Stimulated activated CD4-positive, alpha-beta T cell treated with anti-CD3 and anti-CD28 coated beads, Interleukin-12 subunit alpha, Interleukin-12 subunit beta, amount 100 ng/mL, for 24 hours (primary cell): ENCODE measurements around the gene PLA2G2F.

Experiments used
- DNase-seq, 2 experiments: peaks; one replicate each; pipeline ENCODE4 v3.0.0-alpha.2; 2020; ENCODE audit warnings: low read depth in 2 of 2

The PLA2G2F gene, protein sequence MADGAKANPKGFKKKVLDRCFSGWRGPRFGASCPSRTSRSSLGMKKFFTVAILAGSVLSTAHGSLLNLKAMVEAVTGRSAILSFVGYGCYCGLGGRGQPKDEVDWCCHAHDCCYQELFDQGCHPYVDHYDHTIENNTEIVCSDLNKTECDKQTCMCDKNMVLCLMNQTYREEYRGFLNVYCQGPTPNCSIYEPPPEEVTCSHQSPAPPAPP

DNA sequence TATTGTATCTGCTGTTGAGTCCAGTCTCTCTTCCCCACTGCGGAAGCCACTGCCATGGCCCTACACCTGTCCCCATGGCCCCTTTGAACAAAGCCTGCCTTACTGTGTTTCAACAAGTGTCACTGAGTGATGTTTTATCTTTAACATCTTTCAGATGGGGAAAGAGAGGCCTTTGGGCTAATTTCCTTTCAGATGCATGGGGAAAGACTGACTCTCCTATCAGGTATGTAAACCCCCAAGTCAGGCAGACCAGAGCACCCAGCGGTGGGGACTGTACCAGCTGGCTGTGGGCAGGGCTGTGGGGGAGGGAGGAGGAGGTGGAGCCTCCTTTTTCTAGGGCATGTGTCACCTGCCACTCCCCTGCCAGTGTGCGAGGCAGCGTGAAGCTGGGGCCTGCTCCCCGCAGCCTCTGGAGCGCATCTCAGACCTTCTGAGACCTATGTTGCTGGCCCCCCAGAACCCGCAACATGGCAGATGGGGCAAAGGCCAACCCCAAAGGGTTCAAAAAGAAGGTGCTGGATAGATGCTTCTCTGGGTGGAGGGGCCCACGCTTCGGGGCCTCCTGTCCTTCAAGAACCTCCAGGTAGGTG lies at the start of gene PLA2G2F:
Gene PLA2G2F (plus strand): TSS at position 363 of the 590 bp plus-strand sequence. CDS start 105 bp downstream, at position 468.
- DNase-seq, result no peak

DNA sequence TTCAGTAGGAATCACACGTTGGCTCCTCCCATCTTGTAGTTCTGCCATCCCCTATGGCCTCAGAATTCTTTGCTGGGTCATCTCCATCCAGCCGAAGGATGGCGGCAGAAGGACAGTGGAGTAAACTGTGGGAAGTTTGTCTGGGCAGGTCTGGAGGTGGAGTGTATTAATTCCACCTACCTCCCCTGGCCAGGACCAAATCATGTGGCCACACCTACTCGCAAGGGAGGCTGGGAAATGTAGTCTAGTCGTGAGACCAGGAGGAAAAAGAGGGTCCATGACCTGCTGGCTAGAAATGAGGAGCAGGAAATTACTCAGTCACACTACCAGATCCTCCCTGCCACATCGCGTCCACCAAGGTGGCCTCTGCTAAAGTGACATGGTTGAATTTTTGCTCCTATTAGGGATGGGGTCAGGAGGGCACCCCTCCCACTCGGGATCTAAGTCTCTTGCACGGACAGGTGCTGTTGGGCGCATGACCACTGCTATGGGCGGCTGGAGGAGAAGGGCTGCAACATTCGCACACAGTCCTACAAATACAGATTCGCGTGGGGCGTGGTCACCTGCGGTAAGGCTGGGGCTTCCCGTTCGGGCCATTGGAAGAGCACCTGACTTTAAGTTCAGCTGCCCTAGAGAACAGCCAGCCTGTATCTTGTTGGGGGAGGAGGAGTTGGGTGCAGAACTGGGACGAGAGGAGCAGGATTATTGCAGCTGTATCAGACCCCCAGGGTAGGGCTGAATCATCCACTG lies 49.6 kb upstream of the PLA2G2F start:
- no peak for DNase-seq

DNA sequence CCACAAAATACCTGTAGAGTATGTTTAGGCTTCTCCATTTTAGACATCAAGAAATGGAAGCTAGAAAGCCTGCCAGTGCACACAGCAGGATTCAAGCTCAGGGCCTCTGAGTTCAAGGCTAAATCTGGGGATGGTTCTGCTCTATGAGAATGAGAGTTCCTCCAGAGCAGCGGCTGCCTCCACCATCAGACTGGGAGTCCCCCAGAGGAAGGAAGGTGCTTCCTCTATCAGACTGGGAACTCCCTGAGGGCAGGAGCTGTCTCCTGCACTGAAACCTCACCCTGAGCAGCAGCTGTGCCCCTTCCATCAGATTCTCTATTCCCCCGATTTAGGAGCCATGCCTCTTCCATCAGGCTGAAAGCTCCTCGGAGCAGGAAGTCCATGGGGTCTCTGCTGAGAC lies 49.0 kb upstream of the PLA2G2F start:
- DNase-seq, result no peak

DNA sequence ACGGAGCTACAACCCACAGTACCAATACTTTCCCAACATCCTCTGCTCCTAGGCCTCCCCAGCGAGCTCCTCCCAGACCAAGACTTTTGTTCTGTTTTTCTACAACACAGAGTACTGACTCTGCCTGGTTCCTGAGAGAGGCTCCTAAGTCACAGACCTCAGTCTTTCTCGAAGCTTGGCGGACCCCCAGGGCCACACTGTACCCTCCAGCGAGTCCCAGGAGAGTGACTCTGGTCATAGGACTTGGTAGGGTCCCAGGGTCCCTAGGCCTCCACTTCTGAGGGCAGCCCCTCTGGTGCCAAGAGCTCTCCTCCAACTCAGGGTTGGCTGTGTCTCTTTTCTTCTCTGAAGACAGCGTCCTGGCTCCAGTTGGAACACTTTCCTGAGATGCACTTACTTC lies 48.5 kb upstream of the PLA2G2F start:
- no peak for DNase-seq

DNA sequence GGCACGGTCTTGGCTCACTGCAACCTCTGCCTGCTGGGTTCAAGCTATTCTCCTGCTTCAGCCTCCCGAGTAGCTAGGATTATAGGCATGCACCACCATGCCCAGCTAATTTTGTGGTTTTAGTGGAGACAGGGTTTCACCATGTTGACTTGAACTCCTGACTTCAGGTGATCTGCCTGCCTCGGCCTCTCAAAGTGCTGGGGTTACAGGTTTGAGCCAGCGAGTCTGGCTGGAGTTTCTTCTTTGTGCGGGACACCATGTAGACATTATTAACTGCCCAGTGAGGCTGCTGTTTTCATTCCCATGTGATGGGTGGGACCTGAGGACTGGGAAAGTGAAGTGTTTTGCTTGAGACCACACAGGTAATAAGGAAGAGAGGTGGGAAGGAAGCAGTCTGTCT lies 45.8 kb upstream of the PLA2G2F start:
- DNase-seq, result no peak

DNA sequence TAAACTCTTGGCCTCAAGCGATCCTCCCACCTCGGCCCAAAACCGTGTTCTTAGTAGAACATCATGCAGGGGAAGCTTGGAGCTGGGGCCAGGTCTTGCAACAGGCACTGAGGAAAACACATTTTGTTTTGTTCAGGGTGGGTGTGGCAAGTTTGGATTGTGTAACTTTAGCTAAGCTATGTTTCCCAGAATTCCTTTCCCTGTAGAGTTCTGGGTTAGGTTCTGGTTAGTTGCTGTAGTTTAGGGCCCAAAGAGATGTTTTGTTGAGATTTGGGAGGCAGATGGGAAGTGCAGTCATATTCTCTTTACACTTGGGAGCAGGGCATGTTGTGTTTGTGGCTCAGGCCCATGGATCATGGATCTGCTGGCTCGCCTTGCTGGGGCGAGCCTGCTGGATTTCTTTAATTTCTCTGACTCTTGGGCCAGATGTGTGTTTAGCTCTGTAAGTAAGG lies 45.2 kb upstream of the PLA2G2F start:
- no peak for DNase-seq

DNA sequence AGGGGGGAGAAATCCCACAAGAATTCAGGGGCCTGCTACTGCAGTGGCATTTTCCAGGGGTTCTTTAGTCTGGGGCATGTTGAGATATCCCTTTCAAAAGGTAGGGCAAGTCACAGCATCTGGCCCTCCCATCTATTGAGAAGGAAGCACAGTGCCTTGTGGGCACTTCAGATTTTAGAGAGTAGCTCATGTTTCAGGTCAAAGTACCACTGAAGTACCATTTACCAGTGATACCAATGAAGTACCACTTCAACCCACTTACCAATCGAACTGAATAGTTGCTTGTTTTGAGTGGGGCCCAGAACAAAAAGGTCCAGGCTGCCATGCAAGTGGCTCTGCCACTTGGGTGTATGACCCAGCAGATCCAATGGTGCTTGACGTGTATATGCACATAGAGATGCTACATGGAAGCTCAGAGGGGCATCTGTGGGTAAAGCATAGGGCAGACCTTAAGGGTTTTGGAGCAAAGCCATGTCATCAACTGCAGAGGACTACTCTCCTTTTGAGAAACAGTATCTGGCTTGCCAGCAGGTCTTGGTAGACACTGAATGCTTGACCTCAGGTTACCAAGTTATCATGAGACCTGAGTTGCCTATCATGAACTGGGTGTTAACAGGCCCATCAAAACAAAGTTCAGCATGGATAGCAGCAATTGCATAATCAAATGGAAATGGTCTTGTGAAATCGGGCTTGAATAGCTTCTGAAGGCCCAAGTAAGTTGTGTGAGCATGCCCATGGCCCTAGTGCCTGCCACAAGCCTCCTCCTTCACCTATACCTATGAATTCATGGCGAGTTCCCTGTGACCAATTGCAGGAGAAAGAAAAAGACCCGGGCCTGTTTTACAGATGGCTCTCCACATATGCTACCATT lies 43.3 kb upstream of the PLA2G2F start:
- no peak for DNase-seq

DNA sequence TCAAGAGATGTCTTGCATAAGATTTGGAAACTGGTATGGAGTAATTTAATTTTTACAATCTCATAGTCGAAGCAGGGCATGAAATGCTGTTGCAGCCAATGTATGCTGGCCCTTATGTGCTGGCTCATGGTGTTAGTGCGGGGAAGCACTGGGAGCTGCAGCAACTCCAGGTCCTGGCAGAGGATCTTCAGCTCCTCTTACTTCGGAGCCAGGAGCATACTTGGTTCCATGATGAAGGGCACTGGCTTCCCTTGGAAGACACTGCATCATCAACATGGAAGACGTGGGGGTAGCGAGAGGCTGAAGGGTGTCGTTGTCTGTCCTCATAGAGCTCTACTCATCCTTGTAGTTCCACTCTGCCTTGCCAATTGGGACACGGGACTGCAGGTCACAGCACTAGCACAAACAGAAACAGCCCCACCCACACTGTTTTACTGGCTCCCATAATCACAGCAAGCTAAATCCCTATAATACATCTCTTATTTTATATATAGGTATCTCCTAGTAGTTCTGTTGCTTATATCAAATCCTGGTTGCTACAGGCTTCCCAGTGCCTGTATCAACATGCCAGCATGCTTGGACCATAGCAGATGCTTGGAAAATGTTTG lies 42.2 kb upstream of the PLA2G2F start:
- no peak for DNase-seq

DNA sequence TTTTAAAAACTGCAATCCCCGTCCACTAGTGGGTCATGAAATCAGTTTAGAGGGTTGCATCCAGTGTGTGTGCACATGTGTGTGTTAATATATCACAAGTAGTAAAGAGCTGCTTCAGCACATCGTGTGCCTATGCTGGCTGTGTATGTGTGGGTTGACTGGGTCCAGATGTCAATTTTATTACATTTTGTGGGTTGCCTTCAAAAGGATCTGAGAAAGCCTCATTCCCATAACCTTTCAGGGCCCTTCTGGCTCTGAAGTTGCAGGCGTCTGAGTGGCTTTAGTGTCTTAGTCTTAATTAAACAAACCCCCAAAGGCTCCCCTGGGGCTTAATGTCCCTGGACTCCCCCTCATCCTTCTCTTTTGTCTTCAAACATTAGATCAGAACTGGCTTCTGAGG lies 39.6 kb upstream of the PLA2G2F start:
- DNase-seq, result no peak

DNA sequence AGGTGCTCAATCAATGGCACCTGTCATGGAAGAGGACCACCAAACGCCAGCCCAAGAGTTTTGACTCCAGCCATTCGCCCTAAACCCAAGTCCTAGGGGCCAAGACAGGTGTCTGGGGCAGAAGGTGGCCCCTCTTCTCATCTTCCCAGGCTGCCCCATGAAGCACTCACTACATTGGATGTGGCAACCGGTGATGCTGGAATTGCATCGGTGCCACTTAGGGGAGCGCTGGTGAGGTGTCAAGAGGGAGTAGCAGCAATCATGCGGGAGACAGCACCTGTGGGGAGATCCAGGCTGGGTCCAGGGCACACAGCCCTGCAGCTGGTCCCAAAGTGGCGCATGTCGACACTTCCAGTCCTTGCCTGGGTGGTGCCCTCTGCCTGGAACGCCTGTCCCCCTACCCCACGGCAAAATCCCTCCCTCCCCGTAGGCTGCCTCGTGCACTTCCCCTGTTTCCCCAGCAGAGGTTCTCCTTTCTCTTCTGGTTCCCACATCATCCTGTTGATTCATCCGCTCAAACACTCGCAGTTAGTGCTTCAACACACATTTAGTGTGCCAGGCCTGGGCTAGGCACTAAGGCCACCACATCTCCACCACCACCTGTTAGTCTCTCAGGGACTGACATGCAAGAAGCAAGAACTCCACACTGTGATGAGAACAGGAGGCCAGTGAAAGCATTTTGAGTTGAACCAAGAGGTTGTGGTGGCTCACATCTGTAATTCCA lies 38.3 kb upstream of the PLA2G2F start:
- DNase-seq, result peak in 1 of 2 experiments; percentile 6

DNA sequence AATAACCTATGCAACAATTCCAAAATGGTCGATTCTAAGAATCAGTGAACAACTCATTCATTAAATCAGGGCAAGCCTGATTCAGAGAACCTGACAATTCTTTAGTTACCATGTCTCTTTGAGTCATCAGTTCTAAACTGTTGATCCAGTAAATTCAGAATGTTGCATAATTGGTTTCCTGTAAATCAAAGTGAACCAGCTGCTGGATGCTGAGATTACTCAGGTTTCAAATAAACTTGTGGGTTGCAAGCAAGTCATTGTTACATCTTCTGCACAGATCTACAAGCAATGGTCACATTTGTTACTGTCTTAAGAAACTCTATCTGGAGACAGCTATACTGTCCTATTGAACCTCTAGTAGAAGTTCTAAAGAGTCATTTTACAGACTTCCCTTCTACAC lies 36.2 kb upstream of the PLA2G2F start:
- DNase-seq, result no peak

DNA sequence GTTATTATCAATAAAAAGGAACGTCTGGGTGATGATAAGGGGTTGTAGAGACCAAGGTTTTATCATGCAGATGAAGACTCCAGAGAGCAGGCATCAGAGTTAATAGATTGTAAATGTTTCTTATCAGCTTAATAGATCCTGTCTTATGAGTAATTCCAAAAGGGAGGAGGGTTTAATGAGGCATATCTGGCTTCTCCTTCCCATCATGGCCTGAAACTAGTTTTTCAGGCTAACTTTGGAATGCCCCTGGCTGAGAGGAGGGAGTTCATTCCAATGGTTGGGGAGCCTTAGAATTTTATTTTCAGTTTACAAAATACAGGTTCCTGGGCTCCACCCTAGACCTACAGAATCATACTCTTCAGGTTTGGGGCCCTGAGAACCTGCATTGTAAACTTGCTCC lies 33.3 kb upstream of the PLA2G2F start:
- DNase-seq, result no peak

DNA sequence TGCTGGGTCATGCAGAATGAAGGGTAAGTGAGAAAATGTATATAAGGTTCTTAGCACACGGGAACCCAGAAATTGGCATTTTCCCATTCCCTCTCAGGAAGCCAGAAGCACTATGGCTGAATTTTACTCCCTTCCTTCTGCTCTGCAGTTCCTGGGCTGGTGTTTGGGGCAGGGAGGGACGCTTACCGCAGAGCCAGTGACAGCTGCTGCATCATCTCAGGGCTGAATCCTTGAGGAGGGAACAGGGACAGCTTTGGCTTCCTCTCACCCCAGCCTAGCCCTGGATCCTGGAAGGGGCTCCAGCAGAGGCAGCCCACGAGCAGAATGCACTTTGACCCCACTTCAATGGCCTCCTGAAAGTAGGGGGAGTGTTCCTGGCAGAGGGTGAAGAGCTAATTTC lies 31.8 kb upstream of the PLA2G2F start:
- no peak for DNase-seq

DNA sequence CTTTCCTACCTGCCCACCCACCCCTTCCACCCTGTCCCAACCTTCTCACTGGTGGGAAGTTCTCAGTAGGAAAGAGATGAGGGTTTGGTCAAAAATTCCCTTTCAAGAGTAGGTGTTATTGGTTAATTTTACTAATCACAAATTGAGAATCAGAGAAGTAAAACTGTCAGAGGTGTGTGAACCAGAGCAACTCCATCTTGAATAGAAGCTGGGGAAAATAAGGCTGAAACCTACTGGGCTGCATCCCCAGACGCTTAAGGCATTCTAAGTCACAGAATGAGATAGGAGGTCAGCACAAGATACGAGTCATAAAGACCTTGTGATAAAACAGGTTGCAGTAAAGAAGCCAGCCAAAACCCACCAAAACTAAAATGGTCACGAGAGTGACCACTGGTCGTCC lies 31.3 kb upstream of the PLA2G2F start:
- DNase-seq, result no peak

DNA sequence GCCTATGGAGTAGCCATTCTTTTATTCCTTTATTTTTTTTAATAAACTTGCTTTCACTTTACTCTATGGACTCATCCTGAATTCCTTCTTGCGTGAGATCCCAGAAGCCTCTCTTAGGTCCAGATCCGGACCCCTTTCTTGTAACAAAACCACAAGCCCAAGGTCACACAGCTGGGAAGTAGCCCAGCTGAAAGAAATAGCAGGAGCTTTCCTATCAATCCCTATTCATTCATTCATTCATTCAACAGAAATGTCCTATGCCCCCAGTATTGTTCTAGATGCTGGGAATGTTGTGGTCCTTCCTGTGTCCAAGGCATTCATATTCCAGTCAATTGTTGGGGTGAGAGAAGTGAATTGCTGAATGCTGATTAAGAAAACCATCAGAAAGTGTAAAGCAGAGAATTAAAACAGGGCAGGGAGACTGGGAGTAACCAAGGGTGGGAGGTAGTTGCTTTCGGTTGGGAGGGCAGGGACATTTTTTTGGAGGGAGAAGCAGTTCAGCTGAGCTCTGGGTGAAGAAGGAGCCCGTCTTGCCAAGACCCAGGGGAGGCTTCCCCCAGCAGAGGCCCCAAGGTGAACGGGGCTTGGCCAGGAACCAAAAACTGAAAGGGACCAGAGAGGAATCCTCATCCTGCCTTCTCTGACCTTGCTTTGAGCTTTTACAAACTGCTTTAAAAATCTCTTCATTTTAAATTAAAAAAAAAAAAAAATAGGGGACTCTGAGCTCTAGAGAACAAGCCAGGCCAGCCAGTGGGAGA lies 30.6 kb upstream of the PLA2G2F start:
- no peak for DNase-seq

DNA sequence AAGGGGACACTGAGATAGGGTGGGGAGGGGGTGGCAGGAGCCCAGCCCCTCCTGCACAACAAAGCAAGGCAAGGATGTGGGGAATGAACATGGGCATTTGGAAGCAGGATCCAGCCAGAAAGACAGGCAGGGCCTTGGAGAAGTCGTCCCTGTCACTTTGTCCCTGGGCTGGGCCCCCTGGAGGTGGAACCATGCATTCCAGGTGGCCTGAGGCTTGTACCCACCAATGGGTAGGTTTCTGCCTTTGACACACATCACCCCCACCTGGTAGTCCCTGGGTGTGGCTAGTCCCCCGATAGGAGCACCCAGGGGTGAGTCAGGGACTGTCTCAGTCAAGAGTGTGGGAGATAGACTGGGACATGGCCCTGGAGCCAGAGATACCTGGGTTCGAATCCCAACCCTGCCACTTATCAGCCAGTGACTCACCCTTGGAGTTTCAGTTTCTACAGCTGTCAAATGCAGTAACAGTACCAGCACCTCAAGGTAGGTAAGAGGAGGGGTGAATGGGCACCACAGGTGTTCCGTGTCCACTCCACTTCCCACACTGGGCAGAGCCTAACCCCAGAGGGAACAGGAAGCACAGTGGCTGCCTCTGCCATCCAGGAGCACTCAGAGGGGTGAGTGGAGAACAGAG lies 29.8 kb upstream of the PLA2G2F start:
- no peak for DNase-seq

DNA sequence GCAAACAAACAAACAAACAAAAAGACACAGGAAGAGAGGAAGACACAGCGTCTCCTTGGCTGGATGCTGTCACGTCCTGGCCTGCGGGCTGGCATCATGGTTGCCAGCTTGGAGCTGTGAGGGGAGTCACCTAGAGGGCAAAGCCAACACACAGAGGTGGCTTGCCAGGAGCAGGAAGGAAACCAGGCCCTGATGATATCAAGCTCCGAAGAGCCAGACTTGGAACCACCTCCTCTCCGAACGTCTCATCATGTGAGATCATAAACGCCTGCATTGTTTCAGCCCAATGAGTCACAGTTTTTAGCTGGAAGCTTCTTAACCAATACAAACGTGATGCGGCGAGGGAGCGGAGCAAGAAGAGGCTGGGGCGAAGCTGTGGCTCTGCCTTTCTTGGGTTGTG lies 28.4 kb upstream of the PLA2G2F start:
- DNase-seq, result no peak

DNA sequence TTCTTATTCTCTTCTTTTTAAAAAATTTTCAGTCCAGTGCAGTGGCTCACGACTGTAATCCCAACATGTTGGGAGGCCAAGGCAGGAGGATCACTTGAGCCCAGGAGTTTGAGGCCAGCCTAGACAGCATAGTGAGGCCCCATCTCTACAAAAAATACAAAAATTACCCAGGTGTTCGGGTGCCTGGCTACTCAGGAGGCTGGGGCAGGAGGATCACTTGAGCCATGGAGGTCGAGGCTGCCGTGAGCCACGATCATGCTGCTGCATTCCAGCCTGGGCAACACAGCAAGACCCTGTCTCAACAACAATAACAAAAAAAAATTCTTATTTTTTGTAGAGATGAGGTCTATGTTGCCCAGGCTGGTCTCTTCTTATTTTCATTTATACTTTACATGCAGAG lies 27.7 kb upstream of the PLA2G2F start:
- DNase-seq, result no peak

DNA sequence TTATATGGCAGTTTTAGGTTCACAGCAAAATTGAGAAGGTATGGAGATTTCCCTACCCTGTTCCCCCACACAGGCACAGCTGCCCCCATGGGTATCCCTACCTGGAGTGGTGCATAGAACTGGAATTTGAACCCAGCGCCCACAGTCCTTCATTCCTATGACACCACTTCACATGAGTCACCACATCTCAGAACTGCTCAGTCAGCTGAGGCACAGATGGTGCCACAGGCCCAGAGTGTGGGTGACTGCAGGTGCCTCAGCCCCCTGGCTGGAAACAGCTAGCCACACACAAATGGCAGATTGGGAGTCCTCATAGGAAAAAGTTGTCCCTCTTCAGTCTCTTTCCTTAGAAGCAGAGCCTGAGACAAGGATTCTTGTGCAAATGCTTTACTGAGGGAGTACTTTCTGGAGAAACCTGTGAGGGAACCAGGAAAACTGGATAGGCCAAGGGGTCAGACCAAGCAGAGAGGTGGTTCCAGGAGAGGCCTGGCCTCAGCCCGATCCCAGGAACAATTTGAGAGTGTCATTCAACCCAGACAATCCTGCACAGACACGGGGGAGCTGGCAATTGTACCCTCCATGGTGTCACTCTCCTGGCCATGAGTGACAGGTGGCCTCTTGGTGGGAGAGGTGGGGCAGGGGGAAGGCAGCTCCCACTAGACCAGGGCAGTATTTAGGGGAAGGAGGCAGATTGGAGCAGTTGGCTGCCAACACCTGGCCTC lies 26.7 kb upstream of the PLA2G2F start:
- DNase-seq, result no peak
